Suprapubic skin (tissue), 3 donors: ENCODE measurements around the gene RAPH1.

Experiments
- CTCF ChIP-seq, 2 donors: fragments of 200-600 bp in 1 of 2; fragments of 450-650 bp in 1 of 2; sonication (generic) in 1 of 2; IDR thresholded peaks; one replicate each; pipeline ENCODE4 v1.5.1; 2016 to 2019; ENCODE audit warnings: antibody characterized with exemption in 2 of 2, mild to moderate bottlenecking in 1 of 2, moderate library complexity in 1 of 2
- EP300 ChIP-seq: sonication (generic); formaldehyde crosslinking; IDR thresholded peaks from one replicate; pipeline ENCODE4 v1.6.1; 2017; ENCODE audit warnings: antibody characterized with exemption

- no peak for TF ChIP-seq CTCF (IDR thresholded peaks at IDR 0.05)
- no peak for TF ChIP-seq EP300
Measured at GRCh38 chr2:203400805-203401585, 134.1 kb downstream of the RAPH1 start.
